GM12891 (cell line): ENCODE results near the gene SLC44A5.

Experiments
- DNase-seq: peaks from one replicate; pipeline ENCODE4 v3.0.0; 2011; ENCODE audit warnings: low spot score; ENCODE audit not compliant: insufficient read length
- FAIRE-seq: peaks from 2 replicates; lab custom pipeline; 2011; peaks lifted over from hg19 to GRCh38; lab: Jason Lieb, UNC
- PAX5 ChIP-seq: IDR thresholded peaks from 2 replicates; pipeline ENCODE4 v1.6.1; 2011; ENCODE audit warnings: low read length, moderate library complexity, mild to moderate bottlenecking; ENCODE audit not compliant: insufficient read depth, severe bottlenecking
- POLR2A ChIP-seq: IDR thresholded peaks from 2 replicates; pipeline ENCODE4 v1.6.1; 2011; ENCODE audit warnings: low read depth, low read length, control low read depth
- POLR2AphosphoS5 ChIP-seq: IDR thresholded peaks from 2 replicates; pipeline ENCODE4 v1.6.1; 2011; ENCODE audit warnings: low read depth, low read length, control low read depth
- POU2F2 ChIP-seq: IDR thresholded peaks from 2 replicates; pipeline ENCODE4 v1.6.1; 2011; ENCODE audit warnings: low read depth, mild to moderate bottlenecking, control low read depth, low read length, moderate library complexity
- SPI1 ChIP-seq: IDR thresholded peaks from 2 replicates; pipeline ENCODE4 v1.6.1; 2011; ENCODE audit warnings: low read depth, low read length, control low read depth
- TAF1 ChIP-seq: IDR thresholded peaks from 2 replicates; pipeline ENCODE4 v1.6.1; 2011; ENCODE audit warnings: low read depth, low read length, control low read depth

The SLC44A5 gene

GRCh38 chr1:75589637-75590036 lies 21.3 kb downstream of the SLC44A5 start:
- FAIRE-seq (no peak), DNase-seq (no peak)
- TF ChIP-seq TAF1 (no peak), PAX5 (no peak), SPI1 (no peak), POLR2A (no peak), POU2F2 (no peak)

GRCh38 chr1:75588779-75589475 lies 22.0 kb downstream of the SLC44A5 start:
- no peak for DNase-seq
- TF ChIP-seq POLR2AphosphoS5 (no peak), POU2F2 (no peak), PAX5 (no peak), POLR2A (no peak), SPI1 (no peak), TAF1 (no peak)
- FAIRE-seq = no peak

GRCh38 chr1:75587692-75588091 lies 23.2 kb downstream of the SLC44A5 start:
- no peak for TF ChIP-seq TAF1
- TF ChIP-seq PAX5 = no peak
- TF ChIP-seq SPI1 = no peak
- DNase-seq (no peak), FAIRE-seq (no peak)

GRCh38 chr1:75583282-75583681 lies 27.6 kb downstream of the SLC44A5 start:
- FAIRE-seq (no peak), DNase-seq (no peak)
- TF ChIP-seq TAF1 = no peak
- TF ChIP-seq PAX5 = no peak
- no peak for TF ChIP-seq POLR2A
- no peak for TF ChIP-seq SPI1
- no peak for TF ChIP-seq POU2F2
- no peak for TF ChIP-seq POLR2AphosphoS5

GRCh38 chr1:75582725-75583261 lies 28.1 kb downstream of the SLC44A5 start:
- FAIRE-seq = no peak
- TF ChIP-seq POLR2A (no peak), TAF1 (no peak), SPI1 (no peak), PAX5 (no peak), POU2F2 (no peak), POLR2AphosphoS5 (no peak)
- no peak for DNase-seq

GRCh38 chr1:75579046-75579445 lies 31.9 kb downstream of the SLC44A5 start:
- FAIRE-seq = no peak
- TF ChIP-seq POLR2AphosphoS5 (no peak), TAF1 (no peak), POLR2A (no peak), POU2F2 (no peak)
- no peak for DNase-seq

GRCh38 chr1:75575837-75576236 lies 35.1 kb downstream of the SLC44A5 start:
- no peak for DNase-seq
- TF ChIP-seq SPI1 = no peak
- no peak for TF ChIP-seq POU2F2
- no peak for TF ChIP-seq PAX5
- TF ChIP-seq TAF1 = no peak
- no peak for TF ChIP-seq POLR2AphosphoS5
- no peak for TF ChIP-seq POLR2A
- FAIRE-seq = no peak

- FAIRE-seq (no peak), DNase-seq (no peak)
- TF ChIP-seq SPI1 = no peak
- no peak for TF ChIP-seq POU2F2
- TF ChIP-seq TAF1 = no peak
- TF ChIP-seq PAX5 = no peak
- no peak for TF ChIP-seq POLR2AphosphoS5
- no peak for TF ChIP-seq POLR2A
Observed at GRCh38 chr1:75567191-75567590, 43.7 kb downstream of the SLC44A5 start.

- no peak for DNase-seq
- no peak for FAIRE-seq
- no peak for TF ChIP-seq POLR2AphosphoS5
- TF ChIP-seq SPI1 = no peak
- TF ChIP-seq POLR2A = no peak
- TF ChIP-seq POU2F2 = no peak
- TF ChIP-seq TAF1 = no peak
- TF ChIP-seq PAX5 = no peak
Observed at GRCh38 chr1:75559800-75560199, 51.1 kb downstream of the SLC44A5 start.

GRCh38 chr1:75559136-75559535 lies 51.8 kb downstream of the SLC44A5 start:
- TF ChIP-seq POLR2AphosphoS5 = no peak
- no peak for TF ChIP-seq PAX5
- TF ChIP-seq POLR2A = no peak
- no peak for TF ChIP-seq POU2F2
- TF ChIP-seq TAF1 = no peak
- no peak for TF ChIP-seq SPI1
- DNase-seq (no peak), FAIRE-seq (no peak)

- FAIRE-seq (no peak), DNase-seq (no peak)
- TF ChIP-seq TAF1 (no peak), SPI1 (no peak), POLR2A (no peak), POU2F2 (no peak), PAX5 (no peak), POLR2AphosphoS5 (no peak)
Observed at GRCh38 chr1:75554870-75555269, 56.0 kb downstream of the SLC44A5 start.

- DNase-seq = no peak
- TF ChIP-seq POLR2AphosphoS5 (no peak), SPI1 (no peak)
- no peak for FAIRE-seq
Observed at GRCh38 chr1:75554181-75554580, 56.7 kb downstream of the SLC44A5 start.
